Measurements from ENCODE around the gene RTCB.

RTCB gene

GRCh38 chr22:32396255-32396654 is 15.8 kb downstream of the RTCB start:
- Histone ChIP-seq H3K4me3 (no peak overlapping the region), H3K9me3 (no peaks in the 10 kb centered on the region), H3K4me1 (no peaks in the 10 kb centered on the region), H3K27ac (no peak overlapping the region), H3K27me3 (no peaks in the 10 kb centered on the region), H3K36me3 (peaks cover 92 to 100% (median 100%) of the 10 kb centered on the region in 3 donors)
- DNase-seq: no peak
- TF ChIP-seq CTCF (IDR thresholded peaks at IDR 0.05): no peak
- intact Hi-C loops (cut with DNase I; ENCODE audit: low total_unique reads): no loop called here

GRCh38 chr22:32395107-32395506 is 16.9 kb downstream of the RTCB start:
- no peak for DNase-seq
- Histone ChIP-seq H3K36me3 (peaks cover 92 to 100% (median 97%) of the 10 kb centered on the region in 3 donors), H3K4me1 (no peaks in the 10 kb centered on the region), H3K27ac (no peak overlapping the region), H3K9me3 (no peaks in the 10 kb centered on the region), H3K27me3 (no peaks in the 10 kb centered on the region), H3K4me3 (no peak overlapping the region)
- intact Hi-C loops (cut with DNase I; ENCODE audit: low total_unique reads): no loop called here
- TF ChIP-seq CTCF (IDR thresholded peaks at IDR 0.05): no peak

GRCh38 chr22:32389685-32390084 is 22.4 kb downstream of the RTCB start:
- no peak for DNase-seq
- H3K4me1 ChIP-seq: no peaks in the 10 kb centered on the region

GRCh38 chr22:32385681-32386080 is 26.4 kb downstream of the RTCB start:
- intact Hi-C loops (cut with DNase I; ENCODE audit: low total_unique reads): no loop called here

More at GRCh38 chr22:32389685-32390084, 22.4 kb downstream of the RTCB start:
- intact Hi-C loops (cut with DNase I; ENCODE audit: low total_unique reads): no loop called here
- no peaks in the 10 kb centered on the region for H3K9me3 ChIP-seq
- no peak overlapping the region for H3K4me3 ChIP-seq
- no peak for TF ChIP-seq CTCF (IDR thresholded peaks at IDR 0.05)
- H3K36me3 ChIP-seq: peaks cover 48 to 95% (median 71%) of the 10 kb centered on the region in 3 donors
- H3K27ac ChIP-seq: no peak overlapping the region
- H3K27me3 ChIP-seq: no peaks in the 10 kb centered on the region

GRCh38 chr22:32380991-32381390 is 31.1 kb downstream of the RTCB start:
- no peaks in the 10 kb centered on the region for H3K9me3 ChIP-seq
- no peak overlapping the region for H3K4me3 ChIP-seq
- no peak for TF ChIP-seq CTCF (IDR thresholded peaks at IDR 0.05)
- no peaks in the 10 kb centered on the region for H3K4me1 ChIP-seq
- H3K27me3 ChIP-seq: no peaks in the 10 kb centered on the region
- H3K27ac ChIP-seq: no peak overlapping the region
- intact Hi-C loops (cut with DNase I; ENCODE audit: low total_unique reads): no loop called here
- no peak for DNase-seq
- H3K36me3 ChIP-seq: peaks cover 0 to 10% (median 5%) of the 10 kb centered on the region in 3 donors

More at GRCh38 chr22:32385681-32386080, 26.4 kb downstream of the RTCB start:
- Histone ChIP-seq H3K36me3 (peaks cover 8 to 55% (median 37%) of the 10 kb centered on the region in 3 donors), H3K4me3 (no peak overlapping the region), H3K27me3 (no peaks in the 10 kb centered on the region), H3K4me1 (no peaks in the 10 kb centered on the region), H3K9me3 (no peaks in the 10 kb centered on the region), H3K27ac (no peak overlapping the region)
- no peak for DNase-seq
- TF ChIP-seq CTCF (IDR thresholded peaks at IDR 0.05): no peak

GRCh38 chr22:32378707-32379272 is 33.3 kb downstream of the RTCB start:
- Histone ChIP-seq H3K27ac (no peak overlapping the region), H3K9me3 (no peaks in the 10 kb centered on the region), H3K4me1 (no peaks in the 10 kb centered on the region), H3K27me3 (no peaks in the 10 kb centered on the region), H3K36me3 (no peaks in the 10 kb centered on the region), H3K4me3 (no peak overlapping the region)
- no peak for TF ChIP-seq CTCF (IDR thresholded peaks at IDR 0.05)
- DNase-seq: no peak
- intact Hi-C loops (cut with DNase I; ENCODE audit: low total_unique reads): no loop called here

All from tibial artery (tissue), 4 donors.